Measurements from ENCODE around the gene RASA3.

Gene RASA3

DNA sequence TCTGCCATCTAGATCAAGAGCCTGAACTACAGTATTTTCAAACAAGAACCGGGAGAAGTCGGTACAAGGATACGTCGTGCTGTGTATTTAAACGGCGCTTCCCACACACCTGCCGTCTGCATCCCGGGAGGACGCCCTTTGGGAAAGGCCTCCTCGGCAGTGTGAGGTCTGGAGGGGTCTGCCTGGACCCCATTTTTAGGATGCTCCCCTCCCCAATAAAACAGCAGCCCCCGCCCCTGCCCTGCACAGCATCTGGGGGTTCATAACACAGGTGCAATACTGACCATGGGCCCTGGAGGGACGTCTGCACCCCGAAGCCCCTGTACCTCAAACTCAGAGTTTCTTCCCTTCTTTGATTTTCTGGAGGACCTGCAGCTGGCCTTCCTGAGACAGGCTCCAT lies 154.4 kb downstream of the RASA3 start:
- no peak for TF ChIP-seq EZH2phosphoT487 (IDR thresholded peaks at IDR 0.05; ENCODE audit: low read length)
- no peak for TF ChIP-seq EZH2 (optimal IDR thresholded peaks at IDR 0.05; ENCODE audit: low read depth, low read length)
- TF ChIP-seq, protein P1, sequence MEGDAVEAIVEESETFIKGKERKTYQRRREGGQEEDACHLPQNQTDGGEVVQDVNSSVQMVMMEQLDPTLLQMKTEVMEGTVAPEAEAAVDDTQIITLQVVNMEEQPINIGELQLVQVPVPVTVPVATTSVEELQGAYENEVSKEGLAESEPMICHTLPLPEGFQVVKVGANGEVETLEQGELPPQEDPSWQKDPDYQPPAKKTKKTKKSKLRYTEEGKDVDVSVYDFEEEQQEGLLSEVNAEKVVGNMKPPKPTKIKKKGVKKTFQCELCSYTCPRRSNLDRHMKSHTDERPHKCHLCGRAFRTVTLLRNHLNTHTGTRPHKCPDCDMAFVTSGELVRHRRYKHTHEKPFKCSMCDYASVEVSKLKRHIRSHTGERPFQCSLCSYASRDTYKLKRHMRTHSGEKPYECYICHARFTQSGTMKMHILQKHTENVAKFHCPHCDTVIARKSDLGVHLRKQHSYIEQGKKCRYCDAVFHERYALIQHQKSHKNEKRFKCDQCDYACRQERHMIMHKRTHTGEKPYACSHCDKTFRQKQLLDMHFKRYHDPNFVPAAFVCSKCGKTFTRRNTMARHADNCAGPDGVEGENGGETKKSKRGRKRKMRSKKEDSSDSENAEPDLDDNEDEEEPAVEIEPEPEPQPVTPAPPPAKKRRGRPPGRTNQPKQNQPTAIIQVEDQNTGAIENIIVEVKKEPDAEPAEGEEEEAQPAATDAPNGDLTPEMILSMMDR (IDR thresholded peaks at IDR 0.05; ENCODE audit: low read length) = no peak
- H3K9ac ChIP-seq (ENCODE audit: low read length) = no peak overlapping the region
- no peak overlapping the region for H3K4me2 ChIP-seq (ENCODE audit: low read depth, low read length)
- H3K4me1 ChIP-seq (ENCODE audit: low read length) = no peaks in the 10 kb centered on the region
- H3K4me3 ChIP-seq (ENCODE audit: low read length) = no peak overlapping the region
- H3K36me3 ChIP-seq (replicated peaks; ENCODE audit: insufficient read depth, low read length) = peaks cover 15% of the 10 kb centered on the region; the same call in 1 of the 2 replicates
- H3K27ac ChIP-seq (ENCODE audit: low read length) = no peak overlapping the region
- H3F3A ChIP-seq (ENCODE audit: insufficient read depth, low read length) = no peaks in the 10 kb centered on the region
- no peaks in the 10 kb centered on the region for H3K9me3 ChIP-seq (replicated peaks; ENCODE audit: insufficient read depth, low read length)
- H2AFZ ChIP-seq (ENCODE audit: low read length) = no peak overlapping the region
- no peaks in the 10 kb centered on the region for H3K27me3 ChIP-seq (replicated peaks; ENCODE audit: insufficient read depth, low read length)
- H3K9me2 ChIP-seq (replicated peaks; ENCODE audit: insufficient read depth, low read length) = no peaks in the 10 kb centered on the region
- 0 out of 2 replicates have a peak, but pooled peaks cover 2% of the 10 kb centered on the region for H3K79me2 ChIP-seq (ENCODE audit: low read length)
- DNase-seq = no peak
- H4K20me1 ChIP-seq (ENCODE audit: insufficient read depth, low read length) = no peaks in the 10 kb centered on the region

DNA sequence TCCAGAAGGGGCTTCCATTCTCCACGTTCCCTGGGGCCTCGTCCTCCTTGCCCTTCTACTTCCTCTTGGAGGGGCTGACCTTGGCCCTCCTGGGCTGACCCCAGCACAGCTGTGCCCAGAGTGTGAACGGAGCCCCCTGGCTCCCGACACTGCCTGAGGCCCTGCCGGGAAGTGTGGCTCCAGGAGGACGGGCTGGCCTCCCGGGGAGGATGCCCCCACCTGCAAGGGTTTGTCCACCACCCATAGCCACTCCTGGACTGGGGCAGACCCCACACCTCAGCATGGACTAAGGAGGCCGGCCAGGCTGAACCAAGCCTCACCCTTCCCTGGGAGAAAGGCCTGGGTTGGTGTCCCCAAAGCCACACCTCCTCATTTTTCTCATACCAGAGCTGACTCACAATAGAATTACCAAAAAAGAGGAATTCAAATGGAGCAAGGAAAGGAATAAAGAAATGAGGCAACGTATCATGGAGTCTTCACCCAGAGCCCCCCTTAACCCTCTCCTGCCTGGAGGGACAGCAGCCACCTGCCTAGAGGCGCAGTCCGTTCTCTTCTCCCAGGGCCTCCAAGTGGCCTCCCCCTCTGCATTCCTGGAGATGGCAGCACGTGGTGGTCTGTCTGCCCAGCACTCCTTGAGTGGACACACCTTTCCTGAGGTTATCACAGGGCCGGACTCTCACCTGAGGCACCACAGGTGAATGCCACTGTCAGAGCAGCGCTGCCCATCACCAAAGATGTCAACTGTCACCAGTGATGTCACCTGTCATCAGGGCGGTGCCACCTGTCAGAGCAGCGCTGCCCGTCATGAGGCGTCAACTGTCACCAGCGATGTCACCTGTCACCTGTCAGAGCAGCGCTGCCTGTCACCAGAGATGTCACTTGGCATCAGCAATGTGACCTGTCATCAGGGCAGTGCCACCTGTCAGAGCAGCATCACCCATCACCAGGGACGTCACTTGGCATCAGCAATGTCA lies 155.4 kb downstream of the RASA3 start:
- Histone ChIP-seq H3K9ac (ENCODE audit: low read length) (no peak overlapping the region), H3K4me3 (ENCODE audit: low read length) (no peak overlapping the region), H3K79me2 (ENCODE audit: low read length) (0 out of 2 replicates have a peak, but pooled peaks cover 2% of the 10 kb centered on the region), H3K27ac (ENCODE audit: low read length) (no peak overlapping the region), H3K4me2 (ENCODE audit: low read depth, low read length) (no peak overlapping the region), H3K36me3 (replicated peaks; ENCODE audit: insufficient read depth, low read length) (peaks cover 15% of the 10 kb centered on the region; the same call in 1 of the 2 replicates), H3F3A (ENCODE audit: insufficient read depth, low read length) (no peaks in the 10 kb centered on the region), H3K4me1 (ENCODE audit: low read length) (no peaks in the 10 kb centered on the region), H2AFZ (ENCODE audit: low read length) (no peak overlapping the region), H4K20me1 (ENCODE audit: insufficient read depth, low read length) (no peaks in the 10 kb centered on the region), H3K27me3 (replicated peaks; ENCODE audit: insufficient read depth, low read length) (no peaks in the 10 kb centered on the region), H3K9me3 (replicated peaks; ENCODE audit: insufficient read depth, low read length) (no peaks in the 10 kb centered on the region), H3K9me2 (replicated peaks; ENCODE audit: insufficient read depth, low read length) (no peaks in the 10 kb centered on the region)
- TF ChIP-seq EZH2phosphoT487 (IDR thresholded peaks at IDR 0.05; ENCODE audit: low read length) (no peak), EZH2 (optimal IDR thresholded peaks at IDR 0.05; ENCODE audit: low read depth, low read length) (no peak)
- TF ChIP-seq, protein P1 (IDR thresholded peaks at IDR 0.05; ENCODE audit: low read length) = no peak
- no peak for DNase-seq

DNA sequence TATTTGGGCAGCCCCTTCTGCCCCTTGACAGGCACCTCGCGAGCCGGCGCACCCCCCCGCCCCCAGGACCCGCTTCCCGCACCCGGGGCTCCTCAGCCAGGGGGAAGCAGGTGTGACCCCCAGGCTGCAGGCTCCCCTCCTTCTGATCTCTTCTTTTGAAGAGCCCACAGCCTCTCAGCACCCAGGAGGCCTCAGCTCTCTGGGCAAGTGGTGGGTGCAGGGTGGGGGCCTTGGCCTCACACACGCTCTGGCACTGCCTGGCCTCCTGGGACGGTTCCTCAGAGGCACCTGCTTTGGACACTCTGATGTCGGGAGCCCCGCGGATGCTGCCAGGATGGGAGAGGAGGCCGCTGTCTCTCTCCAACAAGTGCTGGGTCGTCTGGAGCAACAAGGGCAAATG lies 157.0 kb downstream of the RASA3 start:
- H3K4me2 ChIP-seq (ENCODE audit: low read depth, low read length) = no peak overlapping the region
- no peak overlapping the region for H2AFZ ChIP-seq (ENCODE audit: low read length)
- H3K27me3 ChIP-seq (replicated peaks; ENCODE audit: insufficient read depth, low read length) = no peaks in the 10 kb centered on the region
- no peak for TF ChIP-seq EZH2phosphoT487 (IDR thresholded peaks at IDR 0.05; ENCODE audit: low read length)
- TF ChIP-seq, protein P1 (IDR thresholded peaks at IDR 0.05; ENCODE audit: low read length) = no peak
- H3K4me3 ChIP-seq (ENCODE audit: low read length) = no peak overlapping the region
- DNase-seq = no peak
- H3K4me1 ChIP-seq (ENCODE audit: low read length) = no peaks in the 10 kb centered on the region
- no peaks in the 10 kb centered on the region for H3K9me2 ChIP-seq (replicated peaks; ENCODE audit: insufficient read depth, low read length)
- no peaks in the 10 kb centered on the region for H3K9me3 ChIP-seq (replicated peaks; ENCODE audit: insufficient read depth, low read length)
- no peaks in the 10 kb centered on the region for H3F3A ChIP-seq (ENCODE audit: insufficient read depth, low read length)
- H3K27ac ChIP-seq (ENCODE audit: low read length) = no peak overlapping the region
- no peaks in the 10 kb centered on the region for H3K79me2 ChIP-seq (ENCODE audit: low read length)
- H4K20me1 ChIP-seq (ENCODE audit: insufficient read depth, low read length) = no peaks in the 10 kb centered on the region
- no peak overlapping the region for H3K9ac ChIP-seq (ENCODE audit: low read length)
- peaks cover 15% of the 10 kb centered on the region; the same call in 1 of the 2 replicates for H3K36me3 ChIP-seq (replicated peaks; ENCODE audit: insufficient read depth, low read length)

Data from MM.1S (cell line).